Gastroesophageal sphincter (tissue), 3 donors: ENCODE data around the gene CACNA1C.

Experiments used
- CTCF ChIP-seq, 4 experiments: fragments of 200-600 bp in 2 of 4; fragments of 450-650 bp in 2 of 4; sonication (generic) in 1 of 4; IDR thresholded peaks; one replicate each; pipeline ENCODE4 v1.5.1; 2017 to 2019; ENCODE audit warnings: antibody characterized with exemption in 4 of 4, mild to moderate bottlenecking in 2 of 4, moderate library complexity in 2 of 4
- POLR2A ChIP-seq, 2 donors: fragments of 450-650 bp; IDR thresholded peaks; one replicate each; pipeline ENCODE4 v1.6.1; 2017; ENCODE audit warnings: antibody characterized with exemption in 2 of 2, mild to moderate bottlenecking in 2 of 2, moderate library complexity in 1 of 2

- TF ChIP-seq POLR2A (IDR thresholded peaks at IDR 0.05) (no peak), CTCF (IDR thresholded peaks at IDR 0.05) (no peak)
Observed at GRCh38 chr12:2075508-2076195, 22.9 kb downstream of the CACNA1C start.
